ENCODE results near the gene CEMP1. TPM values are rescaled to one million over a fixed set of nuclear protein-coding genes. Genes with fewer than 3 reads are reported as not detected.

The CEMP1 gene
- total RNA-seq, 4 donors from 2014 or later: 0.40 TPM; not detected in 3

- no peak overlapping the region for H3K4me3 ChIP-seq
- no peak for ATAC-seq
- 86 to 91% methylated on average over 5 of the region's 5 CpGs for WGBS, 2 donors (ENCODE audit: low coverage in 1 of 2)
- H3K27ac ChIP-seq: no peak overlapping the region
- H3K9me3 ChIP-seq: no peaks in the 10 kb centered on the region
- peaks cover 0 to 59% of the 10 kb centered on the region in 2 donors for H3K36me3 ChIP-seq
- no peak for TF ChIP-seq CTCF (IDR thresholded peaks at IDR 0.05)
- no peak for TF ChIP-seq EP300 (IDR thresholded peaks at IDR 0.05)
- TF ChIP-seq POLR2AphosphoS5 (IDR thresholded peaks at IDR 0.05): no peak
- TF ChIP-seq POLR2A (IDR thresholded peaks at IDR 0.05): no peak
- peaks cover 0 to 27% (median 15%) of the 10 kb centered on the region in 3 donors for H3K4me1 ChIP-seq
- H3K27me3 ChIP-seq: no peaks in the 10 kb centered on the region
Measured at GRCh38 chr16:2494616-2495015, 36.6 kb downstream of the CEMP1 start.

- H3K4me1 ChIP-seq: peaks cover 0 to 19% (median 15%) of the 10 kb centered on the region in 3 donors
- ATAC-seq: no peak
- H3K4me3 ChIP-seq: no peak overlapping the region
- WGBS, 2 donors (ENCODE audit: low coverage in 1 of 2): 95 to 96% methylated on average over 5 to 6 of the region's 6 CpGs
- TF ChIP-seq EP300 (IDR thresholded peaks at IDR 0.05): no peak
- TF ChIP-seq CTCF (IDR thresholded peaks at IDR 0.05): no peak
- no peak for TF ChIP-seq POLR2A (IDR thresholded peaks at IDR 0.05)
- TF ChIP-seq POLR2AphosphoS5 (IDR thresholded peaks at IDR 0.05): no peak
- H3K9me3 ChIP-seq: no peaks in the 10 kb centered on the region
- peaks cover 0 to 49% of the 10 kb centered on the region in 2 donors for H3K36me3 ChIP-seq
- no peaks in the 10 kb centered on the region for H3K27me3 ChIP-seq
- H3K27ac ChIP-seq: no peak overlapping the region
Measured at GRCh38 chr16:2493605-2494004, 37.6 kb downstream of the CEMP1 start.

GRCh38 chr16:2492292-2492691 lies 38.9 kb downstream of the CEMP1 start:
- no peak overlapping the region for H3K4me3 ChIP-seq
- no peaks in the 10 kb centered on the region for H3K9me3 ChIP-seq
- H3K4me1 ChIP-seq: peaks cover 0 to 7% (median 2%) of the 10 kb centered on the region in 3 donors
- H3K27ac ChIP-seq: no peak overlapping the region
- no peak for ATAC-seq
- TF ChIP-seq EP300 (IDR thresholded peaks at IDR 0.05): no peak
- TF ChIP-seq POLR2A (IDR thresholded peaks at IDR 0.05): no peak
- no peak for TF ChIP-seq CTCF (IDR thresholded peaks at IDR 0.05)
- no peak for TF ChIP-seq POLR2AphosphoS5 (IDR thresholded peaks at IDR 0.05)
- no peaks in the 10 kb centered on the region for H3K27me3 ChIP-seq
- 77% methylated on average over 3 of the region's 13 CpGs; no CpG with 5 or more reads in 1 of the 2 donors for WGBS, 2 donors (ENCODE audit: low coverage in 1 of 2)
- H3K36me3 ChIP-seq: peaks cover 0 to 36% of the 10 kb centered on the region in 2 donors

GRCh38 chr16:2490190-2491105 lies 40.8 kb downstream of the CEMP1 start:
- H3K4me1 ChIP-seq: peaks cover 0 to 16% (median 0%) of the 10 kb centered on the region in 3 donors
- WGBS, 2 donors (ENCODE audit: low coverage in 1 of 2): 85 to 95% methylated on average over 4 to 5 of the region's 23 CpGs
- TF ChIP-seq POLR2AphosphoS5 (IDR thresholded peaks at IDR 0.05): no peak
- no peak for TF ChIP-seq EP300 (IDR thresholded peaks at IDR 0.05)
- TF ChIP-seq CTCF (IDR thresholded peaks at IDR 0.05): no peak
- no peak for TF ChIP-seq POLR2A (IDR thresholded peaks at IDR 0.05)

More at GRCh38 chr16:2490190-2491105, 40.8 kb downstream of the CEMP1 start:
- Histone ChIP-seq H3K9me3 (no peaks in the 10 kb centered on the region), H3K36me3 (peaks cover 0 to 28% of the 10 kb centered on the region in 2 donors), H3K27me3 (no peaks in the 10 kb centered on the region), H3K4me3 (no peak overlapping the region), H3K27ac (no peak overlapping the region)
- no peak for ATAC-seq

All from gastroesophageal sphincter (tissue), 4 donors.